ENCODE data around the gene TMEM253.

The TMEM253 gene

DNA sequence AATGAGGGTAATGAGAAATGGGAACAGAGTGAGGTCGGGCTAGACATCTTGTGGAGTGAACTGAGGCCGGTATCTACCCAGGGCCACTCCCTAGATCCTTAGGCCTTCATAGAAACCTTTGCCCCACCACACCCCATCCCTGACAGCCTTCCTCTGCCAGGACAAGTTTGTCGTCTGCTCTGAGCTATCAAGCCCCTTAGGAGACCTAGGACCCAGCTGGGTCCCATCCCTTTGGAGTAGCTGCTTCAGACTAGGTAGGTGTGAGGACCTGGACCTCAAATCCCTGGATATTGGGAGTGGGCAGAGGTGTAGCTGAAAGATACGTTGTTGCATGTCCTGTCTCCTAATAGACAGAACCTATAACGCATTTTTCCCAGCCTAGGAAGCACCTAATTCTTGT lies at the start of gene TMEM253:
Gene TMEM253 (plus strand): TSS at position 136 of the 400 bp plus-strand sequence. CDS start 278 bp downstream, outside the sequence.
- no peak for DNase-seq (ENCODE audit: low spot score)

DNA sequence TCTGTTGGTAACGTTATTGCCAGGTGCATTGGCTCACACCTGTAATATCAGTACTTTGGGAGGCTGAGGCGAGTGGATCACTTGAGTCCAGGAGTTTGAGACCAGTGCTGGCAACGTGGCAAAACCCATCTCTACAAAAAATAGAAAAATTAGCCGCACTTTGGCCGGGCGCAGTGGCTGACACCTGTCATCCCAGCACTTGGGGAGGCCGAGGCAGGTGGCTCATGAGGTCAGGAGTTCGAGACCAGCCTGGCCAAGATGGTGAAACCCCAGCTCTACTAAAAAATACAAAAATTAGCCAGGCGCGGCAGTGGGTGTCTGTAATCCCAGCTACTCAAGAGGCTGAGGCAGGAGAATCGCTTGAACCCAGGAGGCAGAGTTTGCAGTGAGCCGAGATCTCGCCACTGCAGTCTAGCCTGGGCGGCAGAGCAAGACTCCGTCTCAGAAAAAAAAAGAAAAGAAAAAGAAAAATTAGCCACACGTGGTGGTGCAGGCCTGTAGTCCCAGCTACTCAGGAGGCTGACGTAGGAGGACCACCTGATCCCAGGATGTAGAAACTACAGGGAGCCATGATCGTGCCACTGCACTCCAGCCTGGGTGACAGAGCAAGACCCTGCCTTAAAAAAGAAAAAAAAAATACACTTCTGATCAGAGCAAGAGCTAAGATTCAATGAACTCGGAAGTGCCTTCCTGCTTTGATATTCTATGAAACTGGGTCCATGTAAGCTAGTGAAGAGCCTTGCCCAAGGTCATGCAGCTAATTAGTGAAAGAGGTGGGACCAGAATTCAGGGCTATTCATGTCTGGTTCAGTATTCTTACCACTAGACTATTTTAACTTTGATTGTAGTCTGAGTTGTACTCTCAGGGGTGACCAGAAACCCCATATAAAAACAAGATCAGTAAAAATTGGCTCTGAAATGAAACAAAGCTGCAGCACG lies 47.4 kb upstream of the TMEM253 start:
- DNase-seq (ENCODE audit: low spot score) = no peak

DNA sequence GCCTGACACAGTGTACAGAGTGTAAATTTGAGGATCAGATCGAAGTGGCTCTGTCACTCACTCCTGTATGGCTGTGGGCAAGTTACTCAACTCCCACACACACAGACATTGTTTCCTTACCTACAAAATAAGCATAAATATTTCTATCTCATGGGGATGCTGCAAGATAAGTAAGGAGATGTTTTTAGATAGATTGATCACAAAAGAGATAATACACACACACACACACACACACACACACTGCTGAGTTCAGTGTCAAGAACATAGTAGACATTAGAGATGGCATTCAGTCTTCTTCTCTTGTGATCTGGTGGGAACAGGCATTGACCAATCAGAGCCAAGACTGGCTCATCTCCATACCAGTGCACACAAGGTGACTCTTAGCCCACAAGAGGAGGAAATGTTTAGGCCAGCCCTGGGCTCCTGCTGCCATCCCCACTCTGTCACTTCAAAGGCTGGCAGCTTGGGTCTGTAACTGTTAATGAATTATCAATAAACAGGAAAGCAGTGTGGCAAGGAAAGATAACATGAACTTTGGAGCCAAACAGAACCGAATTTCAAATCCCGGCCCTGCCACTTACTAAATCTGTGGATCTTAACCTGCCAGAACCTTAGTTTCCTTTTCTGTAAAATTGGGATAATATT lies 46.6 kb upstream of the TMEM253 start:
- no peak for DNase-seq (ENCODE audit: low spot score)

DNA sequence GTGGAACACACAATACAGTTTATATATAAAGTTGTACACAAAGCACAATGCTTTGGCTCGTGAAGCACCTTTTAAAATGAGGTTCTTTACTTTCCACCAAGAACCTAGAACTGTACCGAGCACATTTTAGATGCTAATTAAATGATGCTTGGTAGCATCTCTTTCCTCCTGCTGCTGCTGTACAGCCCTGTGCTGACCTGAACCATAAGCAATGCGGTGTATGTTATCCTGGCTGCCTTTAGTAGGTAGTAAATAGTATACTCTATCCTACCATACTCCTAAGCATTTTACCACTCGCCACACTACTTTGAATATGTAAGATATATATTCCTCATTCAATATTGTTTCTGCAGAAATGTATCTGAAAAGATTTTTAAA lies 46.1 kb upstream of the TMEM253 start:
- no peak for DNase-seq (ENCODE audit: low spot score)

DNA sequence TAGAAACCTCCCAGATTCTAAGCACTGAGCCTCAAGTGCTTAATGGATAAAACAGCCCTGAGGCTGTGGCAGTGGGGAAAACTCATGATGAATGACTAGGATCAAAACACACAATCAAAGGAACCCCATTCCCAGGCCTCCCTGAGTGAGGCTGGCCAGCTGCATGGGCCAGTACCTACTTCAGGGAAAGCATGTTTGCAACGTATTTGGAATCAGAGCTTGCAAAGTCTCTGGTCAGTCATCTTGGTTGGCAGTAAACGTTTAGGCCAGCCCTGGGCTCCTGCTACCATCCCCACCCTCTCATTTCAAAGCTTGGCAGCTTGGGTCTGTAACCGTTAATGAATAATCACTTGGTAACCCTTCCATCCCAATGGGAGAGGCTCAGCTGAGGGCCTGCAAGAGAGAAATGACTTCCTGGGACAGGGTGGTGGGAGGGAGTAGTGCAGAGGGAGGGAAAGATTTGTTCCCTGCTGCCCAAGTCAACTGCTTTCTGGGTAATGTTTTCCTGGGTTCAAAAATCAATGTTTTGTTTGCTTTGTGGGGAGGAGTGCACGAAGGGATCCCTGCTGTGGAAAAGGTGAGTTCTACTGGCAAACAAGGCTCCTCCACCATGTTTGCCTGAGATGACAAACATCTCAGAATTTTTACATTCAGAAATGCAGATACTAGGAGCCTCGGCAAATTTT lies 45.3 kb upstream of the TMEM253 start:
- DNase-seq (ENCODE audit: low spot score) = no peak

DNA sequence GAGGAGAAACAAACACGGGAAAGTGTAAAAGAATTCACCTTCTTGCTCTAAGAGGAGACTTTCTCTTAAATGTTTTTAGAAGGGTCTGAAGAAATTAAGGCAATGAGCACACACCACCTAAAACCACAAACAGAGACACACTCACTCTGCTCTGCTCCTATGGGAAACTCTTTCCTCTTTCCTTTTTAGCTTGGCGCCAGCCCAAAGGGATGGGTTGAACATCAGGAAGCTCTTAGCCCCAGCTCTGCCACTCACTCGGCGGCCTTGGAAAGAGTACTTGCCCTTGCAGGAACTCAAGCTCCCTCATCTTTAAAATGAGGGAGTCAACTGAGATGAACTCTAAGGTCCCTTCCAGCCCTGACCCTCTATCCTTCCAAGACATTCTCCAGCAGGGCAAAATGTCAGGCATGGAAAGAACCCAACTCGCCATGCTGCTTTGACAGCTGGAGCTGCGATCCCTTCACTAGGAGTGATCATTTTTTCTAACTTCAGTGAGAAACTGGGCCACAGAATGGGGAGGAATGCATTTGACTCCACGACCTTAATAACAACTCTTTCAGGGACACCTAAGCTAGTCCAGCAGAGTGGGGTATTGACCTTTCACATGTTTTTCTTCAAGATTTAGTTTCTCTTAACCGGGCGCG lies 44.2 kb upstream of the TMEM253 start:
- no peak for DNase-seq (ENCODE audit: low spot score)

DNA sequence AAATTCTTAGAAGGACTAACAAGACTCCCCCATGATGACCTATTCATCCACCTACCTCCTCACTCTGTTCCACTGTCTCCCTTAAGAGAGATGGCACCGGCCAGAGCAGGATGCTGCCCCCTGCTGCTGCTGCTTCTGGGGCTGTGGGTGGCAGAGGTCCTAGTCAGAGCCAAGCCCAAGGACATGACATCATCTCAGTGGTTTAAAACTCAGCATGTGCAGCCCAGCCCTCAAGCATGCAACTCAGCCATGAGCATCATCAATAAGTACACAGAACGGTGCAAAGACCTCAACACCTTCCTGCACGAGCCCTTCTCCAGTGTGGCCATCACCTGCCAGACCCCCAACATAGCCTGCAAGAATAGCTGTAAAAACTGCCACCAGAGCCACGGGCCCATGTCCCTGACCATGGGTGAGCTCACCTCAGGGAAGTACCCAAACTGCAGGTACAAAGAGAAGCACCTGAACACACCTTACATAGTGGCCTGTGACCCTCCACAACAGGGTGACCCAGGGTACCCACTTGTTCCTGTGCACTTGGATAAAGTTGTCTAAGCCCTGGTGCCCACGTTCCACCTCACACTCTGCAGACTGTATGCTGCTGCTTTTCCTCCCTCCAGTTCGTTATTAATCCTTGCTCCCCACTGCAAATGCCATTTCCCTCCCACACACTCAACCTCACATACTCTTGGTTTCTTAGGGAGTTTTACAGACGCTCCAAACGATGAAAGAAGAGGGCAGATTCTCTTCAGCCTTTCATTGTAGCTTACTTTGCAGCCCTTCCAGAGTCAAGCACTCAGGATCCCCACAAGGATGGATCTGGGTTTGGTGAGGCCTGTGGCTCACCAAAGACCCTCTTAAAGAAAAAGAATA lies 42.8 kb upstream of the TMEM253 start, which contains the start of gene RNASE8:
Gene RNASE8 (plus strand): TSS at position 20 of the 873 bp plus-strand sequence. CDS start 71 bp downstream, at position 91.
- no peak for DNase-seq (ENCODE audit: low spot score)

DNA sequence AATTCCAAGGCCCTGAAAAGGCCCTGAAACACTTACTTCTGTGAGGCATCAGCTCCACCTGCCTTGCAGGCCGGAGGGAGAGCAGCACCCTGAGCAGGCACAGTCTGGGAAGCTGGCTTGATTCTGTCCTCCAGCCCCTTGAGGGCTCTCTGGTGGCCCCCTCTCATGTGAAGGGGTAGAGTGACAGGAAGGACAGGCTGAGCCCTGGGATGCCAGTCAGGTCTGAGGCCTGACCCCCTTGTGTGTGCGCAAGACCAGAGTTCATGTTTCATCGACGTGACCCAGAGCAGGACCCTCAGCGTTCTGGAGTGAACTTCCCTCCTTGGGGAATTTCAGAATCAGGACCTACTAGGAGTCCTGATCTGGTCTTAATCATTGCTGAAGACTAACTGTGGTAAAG lies 42.0 kb upstream of the TMEM253 start:
- no peak for DNase-seq (ENCODE audit: low spot score)

DNA sequence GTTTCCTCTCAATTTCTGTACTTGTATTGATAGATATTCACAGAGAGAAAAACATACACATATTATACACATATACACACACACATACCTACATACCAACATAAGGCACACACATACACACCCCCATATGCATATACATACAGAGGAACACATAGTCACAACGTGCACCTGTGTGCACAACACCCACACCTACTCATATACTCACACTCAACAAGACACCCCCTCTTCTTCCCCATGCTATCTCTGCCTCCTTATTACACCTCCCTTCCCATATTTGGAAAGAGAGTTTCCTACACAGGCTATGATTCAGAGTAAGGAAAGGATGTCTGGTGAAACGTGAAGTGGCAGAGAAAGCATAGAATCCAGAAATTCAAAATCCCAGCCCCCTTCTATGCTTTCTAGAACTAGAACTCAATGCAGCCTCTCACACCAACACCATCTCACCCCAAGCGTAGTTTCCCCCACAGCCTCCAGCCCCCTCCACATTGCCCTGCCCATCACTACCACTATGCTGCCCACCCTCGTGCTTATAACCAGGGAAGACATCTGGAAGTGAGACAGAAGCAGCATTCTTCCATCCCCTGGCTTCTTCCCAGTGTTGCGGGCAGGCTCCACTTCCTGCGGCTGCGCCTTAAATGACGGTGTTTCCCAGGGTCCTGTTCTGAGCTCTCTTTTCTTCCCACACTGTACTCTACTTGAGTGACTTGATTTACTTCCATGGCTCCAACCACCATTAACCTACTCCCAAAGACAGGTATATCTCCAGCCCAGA lies 40.8 kb upstream of the TMEM253 start:
- DNase-seq (ENCODE audit: low spot score) = no peak

DNA sequence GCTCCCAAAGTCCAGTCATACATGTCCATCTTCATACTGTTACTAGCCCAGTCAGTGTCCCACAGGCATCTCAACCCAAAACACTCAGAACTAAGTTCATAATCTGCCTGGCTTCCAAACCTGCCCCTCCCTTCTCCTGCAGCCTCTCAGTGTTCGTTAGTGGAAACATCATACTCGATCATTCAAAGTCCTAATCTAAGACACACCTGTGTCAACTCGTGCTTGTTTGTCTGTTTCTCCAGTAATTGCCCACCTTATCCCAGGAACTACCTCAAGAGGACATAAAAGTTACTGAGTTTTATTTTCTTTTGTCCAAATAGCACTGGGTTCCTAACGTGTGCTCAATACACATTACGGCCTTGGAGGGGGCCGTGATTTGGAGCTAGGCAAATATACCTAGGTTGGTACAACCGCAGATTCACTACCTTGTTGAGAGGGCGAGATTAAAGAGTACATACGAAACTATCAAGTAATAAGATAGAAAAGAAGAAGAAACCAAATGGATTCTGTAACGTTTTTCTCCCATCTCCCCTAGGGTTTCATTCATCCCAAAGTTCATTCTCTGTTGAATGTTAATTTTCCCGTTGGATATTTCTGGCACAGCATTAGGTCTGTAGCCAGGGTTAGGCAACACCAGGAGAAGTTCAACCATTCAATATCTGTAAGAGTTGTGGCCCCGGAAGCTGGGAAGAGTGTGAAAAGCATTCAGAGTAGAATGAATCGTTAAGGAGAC lies 40.1 kb upstream of the TMEM253 start:
- no peak for DNase-seq (ENCODE audit: low spot score)

DNA sequence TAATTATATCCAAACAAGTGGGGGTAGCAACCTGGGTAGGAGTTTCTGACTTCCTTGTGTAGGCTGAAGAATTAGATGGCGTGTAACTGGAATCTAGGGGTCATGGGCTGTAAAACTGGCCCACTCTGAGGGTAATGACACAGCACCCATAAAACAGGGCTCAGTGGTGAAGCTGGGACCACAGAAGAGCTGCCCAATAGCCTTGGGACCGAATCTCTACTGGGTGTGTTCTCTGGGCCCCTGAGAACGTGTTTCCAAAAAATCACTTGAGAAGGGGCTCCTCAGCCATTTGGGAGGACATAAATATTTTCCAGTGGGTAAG lies 39.6 kb upstream of the TMEM253 start:
- no peak for DNase-seq (ENCODE audit: low spot score)

DNA sequence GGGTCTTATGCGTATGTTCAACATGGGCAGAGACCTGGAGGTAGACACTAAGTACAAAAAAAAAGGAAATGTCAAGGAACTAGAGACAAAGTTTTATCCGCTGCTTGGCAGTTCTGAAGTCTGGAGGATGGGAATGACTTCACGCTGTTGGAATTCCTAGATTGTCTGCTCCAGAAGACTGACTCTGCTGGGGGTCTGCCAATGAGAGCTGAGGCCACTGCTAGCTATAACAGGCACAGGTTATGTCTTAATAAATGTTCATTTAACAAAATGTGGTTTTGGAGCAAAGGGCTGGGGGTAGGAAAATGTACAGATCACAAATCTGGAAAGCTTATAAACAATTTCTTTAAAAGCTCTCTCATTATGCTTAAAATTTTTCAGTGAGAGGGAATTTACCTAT lies 37.4 kb upstream of the TMEM253 start:
- peak; percentile 55 for DNase-seq (ENCODE audit: low spot score)

DNA sequence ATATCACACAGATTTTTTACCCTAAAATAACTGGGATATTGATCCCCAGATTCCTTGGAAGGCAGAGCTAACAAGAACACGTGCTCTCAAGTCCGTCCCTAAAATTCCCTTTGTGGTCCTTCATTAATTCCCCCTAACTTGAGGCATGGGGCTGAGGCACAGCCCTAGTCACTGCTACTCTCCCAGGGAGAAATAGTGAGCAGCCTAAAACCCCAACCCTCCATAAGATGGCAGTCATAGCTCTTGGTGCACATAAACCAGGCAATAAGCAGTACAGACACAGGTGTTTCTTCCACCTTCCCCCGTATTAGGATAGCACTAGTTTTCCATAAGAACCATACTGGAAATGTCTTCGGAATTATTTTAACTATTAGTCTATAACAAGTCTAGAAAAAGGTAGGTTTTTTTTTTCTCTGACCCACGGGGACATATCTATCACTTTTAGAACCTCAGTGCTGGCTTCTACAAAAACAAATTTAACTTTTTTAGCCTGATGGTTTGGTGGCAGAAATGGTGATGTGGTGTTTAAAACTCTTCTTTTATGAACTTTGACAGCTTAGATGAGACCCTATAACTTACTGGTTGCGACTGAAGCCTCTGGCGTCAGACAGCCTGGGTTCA lies 33.9 kb upstream of the TMEM253 start:
- no peak for DNase-seq (ENCODE audit: low spot score)

DNA sequence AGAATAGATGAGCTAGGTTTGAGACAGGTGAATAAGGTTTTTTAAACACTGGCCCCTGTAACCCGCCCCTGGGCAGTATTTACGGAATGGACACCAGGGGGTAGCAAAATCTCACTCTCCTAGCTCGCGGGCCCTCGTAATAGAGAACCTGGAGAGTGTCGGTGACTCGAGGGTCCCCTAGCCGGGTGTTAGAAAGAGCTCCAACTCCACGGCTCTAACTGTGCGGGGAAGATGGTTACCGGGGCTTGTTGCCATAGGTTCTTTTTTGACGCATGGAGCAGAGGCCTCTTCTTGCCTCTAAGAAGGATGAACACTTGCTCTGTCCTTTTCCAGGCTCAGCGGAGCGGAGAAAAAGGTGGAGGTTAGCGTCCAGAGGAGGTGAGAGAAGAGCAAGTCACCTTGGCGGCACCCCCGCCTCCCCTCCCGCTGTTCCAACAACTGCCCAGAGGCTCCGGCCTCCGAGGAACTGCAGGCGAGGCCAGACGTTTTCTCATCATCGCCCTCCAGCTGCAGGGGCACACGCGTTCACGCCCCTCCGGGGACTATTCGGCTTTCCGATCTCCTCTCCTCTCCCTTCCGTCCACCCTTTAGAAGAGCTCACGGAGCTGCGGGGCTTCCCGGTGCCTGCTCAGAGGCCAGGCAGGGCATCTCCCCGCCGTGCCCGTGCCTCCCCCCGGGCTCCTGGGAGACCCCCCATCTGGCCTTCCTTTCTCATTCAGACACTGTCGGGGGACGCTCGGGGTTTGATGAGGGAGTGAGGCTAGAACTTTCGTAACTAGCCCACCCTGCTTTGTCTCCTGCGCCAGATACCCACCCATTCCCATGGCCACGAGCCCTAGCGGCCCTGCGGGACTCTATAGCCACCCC lies 32.1 kb upstream of the TMEM253 start:
- no peak for DNase-seq (ENCODE audit: low spot score)

DNA sequence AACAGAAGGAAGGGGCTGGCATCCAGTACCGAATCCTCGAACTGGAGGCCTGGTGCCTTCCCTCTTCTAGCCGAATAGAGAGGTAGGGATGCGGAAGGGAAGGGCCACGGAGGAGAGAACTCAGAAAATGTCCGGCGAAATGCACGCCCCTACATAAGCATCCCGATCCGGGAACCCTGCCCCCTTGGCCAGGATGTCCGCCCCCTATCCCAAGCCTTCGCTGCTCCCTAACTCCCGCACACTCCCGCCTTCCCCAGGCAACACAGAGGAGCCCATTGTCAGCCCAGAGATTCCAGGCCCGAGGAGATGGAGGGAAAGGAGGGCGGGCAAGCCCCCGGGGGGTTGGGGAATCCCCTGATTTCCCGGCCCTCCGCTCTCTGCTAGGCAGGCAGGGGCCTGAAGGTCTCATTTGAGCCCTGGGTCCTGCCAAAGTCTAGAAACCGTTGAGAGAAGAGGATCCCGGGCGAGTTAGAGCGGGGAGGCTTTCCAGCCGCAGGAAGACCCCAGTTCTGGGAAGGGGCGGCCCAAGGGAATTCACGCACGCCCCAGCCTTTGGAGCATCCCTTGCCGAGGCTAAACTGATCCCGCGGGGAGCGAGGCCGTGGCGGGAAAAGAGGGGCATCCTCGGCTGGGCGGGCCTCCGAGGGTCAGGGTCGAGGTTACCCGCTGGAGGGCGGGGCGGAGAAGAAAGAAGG lies 31.3 kb upstream of the TMEM253 start:
- DNase-seq (ENCODE audit: low spot score) = no peak

DNA sequence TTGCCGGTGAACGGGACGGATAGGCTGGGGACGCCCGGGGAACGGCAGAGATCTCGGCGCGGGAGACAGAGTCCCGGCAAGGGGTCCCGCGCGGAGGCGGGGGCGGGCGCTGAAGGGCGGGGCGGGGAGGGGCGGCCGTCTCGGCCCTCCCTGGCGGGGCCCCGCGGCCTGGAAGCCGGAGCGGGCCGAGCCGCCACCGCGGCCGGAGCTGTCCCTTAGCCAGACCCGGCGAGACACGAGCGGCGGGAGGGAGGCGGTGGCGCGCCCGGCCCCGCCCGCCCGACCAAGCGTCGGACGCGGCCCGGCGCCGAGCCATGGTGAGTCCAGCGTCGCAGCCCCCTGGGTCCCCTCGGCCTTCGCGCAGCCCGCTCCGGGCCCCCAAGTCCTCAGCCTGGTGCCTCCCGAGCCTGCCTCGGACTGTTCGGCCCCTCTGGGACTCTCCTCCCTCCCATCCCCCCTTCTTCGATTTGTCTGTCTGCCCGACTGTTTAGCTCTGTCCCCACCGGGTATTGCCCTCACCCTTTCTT lies 30.7 kb upstream of the TMEM253 start, which contains the start of gene ARHGEF40:
Gene ARHGEF40 (plus strand): TSS at position 222 of the 527 bp plus-strand sequence. CDS start 93 bp downstream, at position 315.
- no peak for DNase-seq (ENCODE audit: low spot score)

DNA sequence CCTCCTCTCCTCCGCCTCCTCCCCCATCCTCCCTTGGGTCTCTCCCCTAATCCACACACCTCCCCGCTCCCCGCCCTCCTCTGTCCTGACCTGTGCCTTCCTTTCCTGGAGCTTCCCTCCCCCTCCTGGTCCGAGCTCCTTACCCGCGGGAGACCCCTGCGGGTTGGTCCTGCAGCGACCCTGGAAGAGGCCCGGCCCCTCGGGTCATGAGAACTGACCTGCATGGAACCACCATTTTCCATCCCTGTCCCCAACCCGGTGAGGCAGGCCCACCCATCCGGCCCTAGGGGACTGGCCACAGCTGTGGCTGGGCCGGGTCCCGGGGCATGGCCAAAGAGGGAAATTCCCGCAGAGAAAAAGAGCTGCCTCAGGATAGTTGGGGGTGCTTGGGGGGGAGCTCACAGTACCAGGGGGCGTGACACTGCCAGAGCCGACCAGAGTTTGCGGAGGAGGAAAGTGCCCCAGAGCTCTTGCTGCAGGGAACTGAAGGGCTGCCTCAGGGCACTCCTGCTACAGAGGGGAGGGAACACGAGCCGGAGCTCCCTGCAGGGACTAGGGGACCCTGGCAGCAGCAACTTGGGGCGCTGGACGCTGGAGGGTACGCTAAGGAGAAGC lies 30.1 kb upstream of the TMEM253 start:
- no peak for DNase-seq (ENCODE audit: low spot score)

Data from kidney capillary endothelial cell (primary cell).